ENCODE measurements around the gene KAT6B. TPM values are rescaled to one million over a fixed set of nuclear protein-coding genes. Genes with fewer than 3 reads are reported as not detected.
"Not testable (repeated sequence)": the region's sequence is repeated elsewhere in the genome, so short reads cannot be mapped to it uniquely, and the experiment has no call there.

The KAT6B gene
- total RNA-seq, 1 donor from 2014 or later = 41.0 TPM

GRCh38 chr10:74875966-74876365 lies 49.6 kb downstream of the KAT6B start:
- intact Hi-C loops (cut with micrococcal nuclease) = no loop called here
- no peaks in the 10 kb centered on the region for H3K9me3 ChIP-seq (replicated peaks)
- H3K36me3 ChIP-seq = no peaks in the 10 kb centered on the region
- no peak for TF ChIP-seq CTCF (IDR thresholded peaks at IDR 0.05; ENCODE audit: borderline replicate concordance)
- H3K27me3 ChIP-seq (ENCODE audit: low read depth) = no peaks in the 10 kb centered on the region
- no peak overlapping the region for H3K4me3 ChIP-seq
- H3K27ac ChIP-seq (replicated peaks) = no peak overlapping the region
- DNase-seq = no peak
- H3K4me1 ChIP-seq = peaks cover 39% of the 10 kb centered on the region

- H3K27ac ChIP-seq (replicated peaks); intact Hi-C loops (cut with micrococcal nuclease); H3K27me3 ChIP-seq (ENCODE audit: low read depth); H3K36me3 ChIP-seq; H3K4me3 ChIP-seq; DNase-seq; H3K9me3 ChIP-seq (replicated peaks): not testable (repeated sequence)
- H3K4me1 ChIP-seq = peaks cover 48% of the 10 kb centered on the region
Observed at GRCh38 chr10:74877054-74877453, 50.7 kb downstream of the KAT6B start.

GRCh38 chr10:74877898-74878297 lies 51.5 kb downstream of the KAT6B start:
- H3K4me3 ChIP-seq = no peak overlapping the region
- H3K4me1 ChIP-seq = peaks cover 57% of the 10 kb centered on the region
- H3K27me3 ChIP-seq (ENCODE audit: low read depth) = no peaks in the 10 kb centered on the region
- TF ChIP-seq CTCF (IDR thresholded peaks at IDR 0.05; ENCODE audit: borderline replicate concordance) = no peak
- intact Hi-C loops (cut with micrococcal nuclease) = no loop called here
- no peak overlapping the region for H3K27ac ChIP-seq (replicated peaks)
- no peaks in the 10 kb centered on the region for H3K36me3 ChIP-seq
- DNase-seq = no peak
- H3K9me3 ChIP-seq (replicated peaks) = no peaks in the 10 kb centered on the region

- H3K9me3 ChIP-seq (replicated peaks) = no peaks in the 10 kb centered on the region
- H3K4me3 ChIP-seq = no peak overlapping the region
- intact Hi-C loops (cut with micrococcal nuclease) = no loop called here
- no peak for DNase-seq
- no peaks in the 10 kb centered on the region for H3K27me3 ChIP-seq (ENCODE audit: low read depth)
- no peaks in the 10 kb centered on the region for H3K36me3 ChIP-seq
- H3K27ac ChIP-seq (replicated peaks) = no peak overlapping the region
- TF ChIP-seq CTCF (IDR thresholded peaks at IDR 0.05; ENCODE audit: borderline replicate concordance) = no peak
- H3K4me1 ChIP-seq = peaks cover 61% of the 10 kb centered on the region
Observed at GRCh38 chr10:74880041-74880440, 53.6 kb downstream of the KAT6B start.

GRCh38 chr10:74881253-74881884 lies 55.0 kb downstream of the KAT6B start:
- H3K27me3 ChIP-seq (ENCODE audit: low read depth) = no peaks in the 10 kb centered on the region
- no peak overlapping the region for H3K27ac ChIP-seq (replicated peaks)
- DNase-seq = no peak
- no peaks in the 10 kb centered on the region for H3K36me3 ChIP-seq
- intact Hi-C loops (cut with micrococcal nuclease) = no loop called here
- H3K4me3 ChIP-seq = no peak overlapping the region
- H3K9me3 ChIP-seq (replicated peaks) = no peaks in the 10 kb centered on the region
- no peak for TF ChIP-seq CTCF (IDR thresholded peaks at IDR 0.05; ENCODE audit: borderline replicate concordance)
- peaks cover 59% of the 10 kb centered on the region for H3K4me1 ChIP-seq

- no peak for TF ChIP-seq CTCF (IDR thresholded peaks at IDR 0.05; ENCODE audit: borderline replicate concordance)
- Histone ChIP-seq H3K4me1 (peaks cover 59% of the 10 kb centered on the region), H3K4me3 (no peak overlapping the region), H3K27me3 (ENCODE audit: low read depth) (no peaks in the 10 kb centered on the region), H3K36me3 (no peaks in the 10 kb centered on the region), H3K27ac (replicated peaks) (no peak overlapping the region), H3K9me3 (replicated peaks) (no peaks in the 10 kb centered on the region)
- DNase-seq = no peak
- intact Hi-C loops (cut with micrococcal nuclease) = no loop called here
Observed at GRCh38 chr10:74882427-74882826, 56.0 kb downstream of the KAT6B start.
